HEK293 (cell line): ENCODE results near the gene SPIN2A.
"Not testable (repeated sequence)": the region's sequence is repeated elsewhere in the genome, so short reads cannot be mapped to it uniquely, and the experiment has no call there.

Experiments
- CTCF ChIA-PET: fragments of 350-600 bp; formaldehyde crosslinking; extraction: SDS; loops from one replicate; lab custom pipeline; 2021; ENCODE audit warnings: antibody characterized with exemption; lab: Yijun Ruan, JAX
- POLR2A ChIA-PET: fragments of 300-600 bp; formaldehyde crosslinking; extraction: SDS; loops from one replicate; lab custom pipeline; 2020; ENCODE audit warnings: antibody characterized with exemption, inconsistent platforms; lab: Yijun Ruan, JAX
- H3K27ac ChIP-seq: fragments of 200-500 bp; sonication (Bioruptor generic); 2 replicates; pipeline ENCODE4 v1.5.1; 2014; ENCODE audit warnings: low read depth, low read length, control low read depth, inconsistent platforms; ENCODE audit errors: extremely low read depth
- H3K36me3 ChIP-seq, 2 experiments: fragments of 200-500 bp in 1 of 2; sonication (Bioruptor generic) in 1 of 2; 1 replicate in 1 of 2; 2 replicates in 1 of 2; pipeline ENCODE4 v1.5.1; 2014 to 2017; ENCODE audit warnings: inconsistent platforms in 2 of 2, low read length in 2 of 2; ENCODE audit not compliant: control insufficient read depth in 2 of 2, insufficient read depth in 1 of 2
- H3K4me1 ChIP-seq: fragments of 200-500 bp; sonication (Bioruptor generic); 2 replicates; pipeline ENCODE4 v1.5.1; 2014; ENCODE audit warnings: mild to moderate bottlenecking, low read length, inconsistent platforms; ENCODE audit not compliant: control insufficient read depth, insufficient read depth
- H3K4me3 ChIP-seq: 2 replicates; pipeline ENCODE4 v1.5.1; 2011; ENCODE audit warnings: low read depth, mild to moderate bottlenecking, control low read depth, low read length, moderate library complexity
- H3K9me3 ChIP-seq: fragments of 200-500 bp; sonication (Bioruptor generic); 2 replicates; pipeline ENCODE4 v1.5.1; 2014; ENCODE audit warnings: low read depth, low read length, inconsistent platforms; ENCODE audit not compliant: control insufficient read depth, insufficient read depth
- EGR2 ChIP-seq: fragments of 450-650 bp; formaldehyde crosslinking; IDR thresholded peaks from 2 replicates; pipeline ENCODE4 v1.5.1; 2016; ENCODE audit warnings: low read depth, missing biosample characterization, missing genetic modification characterization
- REPIN1 ChIP-seq: fragments of 450-650 bp; formaldehyde crosslinking; IDR thresholded peaks from 2 replicates; pipeline ENCODE4 v1.5.1; 2017; ENCODE audit warnings: missing biosample characterization, missing genetic modification characterization, low read depth
- YY1 ChIP-seq: fragments of 450-650 bp; formaldehyde crosslinking; IDR thresholded peaks from 2 replicates; pipeline ENCODE4 v1.5.1; 2018; ENCODE audit warnings: missing biosample characterization, missing genetic modification characterization
- ZBTB17 ChIP-seq: fragments of 450-650 bp; formaldehyde crosslinking; IDR thresholded peaks from 2 replicates; pipeline ENCODE4 v1.5.1; 2016; ENCODE audit warnings: missing biosample characterization, missing genetic modification characterization
- ZBTB8A ChIP-seq: fragments of 450-650 bp; formaldehyde crosslinking; IDR thresholded peaks from 2 replicates; pipeline ENCODE4 v1.5.1; 2016; ENCODE audit warnings: missing biosample characterization, missing genetic modification characterization
- ZNF112 ChIP-seq: fragments of 450-650 bp; formaldehyde crosslinking; IDR thresholded peaks from 2 replicates; pipeline ENCODE4 v1.5.0; 2017; ENCODE audit warnings: missing biosample characterization, missing genetic modification characterization
- ZNF138 ChIP-seq: fragments of 450-650 bp; formaldehyde crosslinking; IDR thresholded peaks from 2 replicates; pipeline ENCODE4 v1.5.1; 2016; ENCODE audit warnings: missing biosample characterization, missing genetic modification characterization, borderline replicate concordance
- ZNF146 ChIP-seq: fragments of 450-650 bp; formaldehyde crosslinking; IDR thresholded peaks from 2 replicates; pipeline ENCODE4 v1.5.1; 2016; ENCODE audit warnings: missing biosample characterization, missing genetic modification characterization
- ZNF16 ChIP-seq: fragments of 450-650 bp; formaldehyde crosslinking; IDR thresholded peaks from 2 replicates; pipeline ENCODE4 v1.5.1; 2016; ENCODE audit warnings: low read depth, missing biosample characterization, missing genetic modification characterization
- ZNF23 ChIP-seq: fragments of 450-650 bp; formaldehyde crosslinking; IDR thresholded peaks from 2 replicates; pipeline ENCODE4 v1.5.1; 2016; ENCODE audit warnings: missing biosample characterization, missing genetic modification characterization, borderline replicate concordance
- ZNF266 ChIP-seq: fragments of 450-650 bp; formaldehyde crosslinking; IDR thresholded peaks from 2 replicates; pipeline ENCODE4 v1.5.1; 2016; ENCODE audit warnings: missing biosample characterization, missing genetic modification characterization, low read depth
- ZNF391 ChIP-seq: fragments of 450-650 bp; formaldehyde crosslinking; IDR thresholded peaks from 2 replicates; pipeline ENCODE4 v1.5.1; 2016; ENCODE audit warnings: low read depth, missing biosample characterization, missing genetic modification characterization, borderline replicate concordance
- ZNF48 ChIP-seq: fragments of 450-650 bp; formaldehyde crosslinking; IDR thresholded peaks from 2 replicates; pipeline ENCODE4 v1.5.1; 2016; ENCODE audit warnings: missing biosample characterization, missing genetic modification characterization
- ZNF621 ChIP-seq: fragments of 450-650 bp; formaldehyde crosslinking; IDR thresholded peaks from 2 replicates; pipeline ENCODE4 v1.5.1; 2017; ENCODE audit warnings: missing biosample characterization, missing genetic modification characterization
- ZNF645 ChIP-seq: fragments of 450-650 bp; formaldehyde crosslinking; IDR thresholded peaks from 2 replicates; pipeline ENCODE4; 2016; ENCODE audit warnings: missing biosample characterization, missing genetic modification characterization
- ZNF658 ChIP-seq: fragments of 450-650 bp; formaldehyde crosslinking; IDR thresholded peaks from 2 replicates; pipeline ENCODE4; 2016; ENCODE audit warnings: missing biosample characterization, missing genetic modification characterization
- ZNF660 ChIP-seq: fragments of 450-650 bp; IDR thresholded peaks from 2 replicates; pipeline ENCODE4 v1.5.1; 2018; ENCODE audit warnings: missing biosample characterization, mild to moderate bottlenecking, missing genetic modification characterization
- ZNF677 ChIP-seq: fragments of 450-650 bp; IDR thresholded peaks from 2 replicates; pipeline ENCODE4 v1.5.0; 2018; ENCODE audit warnings: missing biosample characterization, mild to moderate bottlenecking, missing genetic modification characterization, moderate library complexity
- TF ChIP-seq, protein P1 (sequence below): fragments of 450-650 bp; formaldehyde crosslinking; IDR thresholded peaks from 2 replicates; pipeline ENCODE4 v1.5.1; 2017; ENCODE audit warnings: missing biosample characterization, mild to moderate bottlenecking, missing genetic modification characterization, moderate library complexity
- TF ChIP-seq, protein P2 (sequence below): fragments of 450-650 bp; formaldehyde crosslinking; IDR thresholded peaks from 2 replicates; pipeline ENCODE4 v1.5.1; 2016; ENCODE audit warnings: missing biosample characterization, missing genetic modification characterization, borderline replicate concordance

Gene SPIN2A

DNA sequence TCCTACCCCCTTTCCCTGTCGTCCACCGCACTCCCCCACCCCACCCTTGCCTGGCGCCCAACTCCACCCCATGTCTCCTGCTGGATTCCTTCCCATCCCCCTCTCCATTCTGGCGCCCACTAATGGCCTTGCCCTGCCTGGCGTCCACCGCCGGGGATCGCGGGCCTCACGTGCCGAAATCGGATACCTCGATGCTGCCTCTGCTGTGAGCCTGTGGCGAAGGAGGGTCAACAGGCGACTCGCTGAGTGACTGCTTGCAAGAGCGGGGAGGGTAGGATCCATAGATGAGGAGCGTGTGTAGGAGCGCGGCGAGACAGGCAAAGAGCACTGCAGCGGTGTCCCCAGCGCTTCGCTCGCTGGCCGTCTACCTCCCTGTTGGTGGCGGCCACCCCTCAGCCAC is at the start of gene SPIN2A:
Gene SPIN2A (minus strand): TSS at position 325 of the 400 bp plus-strand sequence. CDS start 800 bp downstream, outside the sequence.
- H3K27ac ChIP-seq, CTCF ChIA-PET, H3K9me3 ChIP-seq, H3K36me3 ChIP-seq, H3K4me1 ChIP-seq, POLR2A ChIA-PET, H3K4me3 ChIP-seq: not testable (repeated sequence)

GRCh38 chrX:57178605-57179004 is 41.4 kb upstream of the SPIN2A start:
- Histone ChIP-seq H3K36me3 (no peaks in the 10 kb centered on the region), H3K9me3 (no peaks in the 10 kb centered on the region), H3K4me1 (no peaks in the 10 kb centered on the region), H3K27ac (no peak overlapping the region), H3K4me3 (no peak overlapping the region)
- ChIA-PET POLR2A (no interaction called here), CTCF (interaction anchor here (0.6 kb wide), 1 partner anchor 101 kb away, joined by 3 read pairs; no protein-coding TSS in a partner anchor)
- no peak for TF ChIP-seq EGR2
- TF ChIP-seq YY1 (tag by site-specific recombination), result no peak
- TF ChIP-seq ZNF146 (tag by site-specific recombination), result no peak
- TF ChIP-seq ZBTB8A (tag by site-specific recombination), result no peak
- TF ChIP-seq ZNF660 (tag by site-specific recombination), result no peak
- TF ChIP-seq, protein P1, sequence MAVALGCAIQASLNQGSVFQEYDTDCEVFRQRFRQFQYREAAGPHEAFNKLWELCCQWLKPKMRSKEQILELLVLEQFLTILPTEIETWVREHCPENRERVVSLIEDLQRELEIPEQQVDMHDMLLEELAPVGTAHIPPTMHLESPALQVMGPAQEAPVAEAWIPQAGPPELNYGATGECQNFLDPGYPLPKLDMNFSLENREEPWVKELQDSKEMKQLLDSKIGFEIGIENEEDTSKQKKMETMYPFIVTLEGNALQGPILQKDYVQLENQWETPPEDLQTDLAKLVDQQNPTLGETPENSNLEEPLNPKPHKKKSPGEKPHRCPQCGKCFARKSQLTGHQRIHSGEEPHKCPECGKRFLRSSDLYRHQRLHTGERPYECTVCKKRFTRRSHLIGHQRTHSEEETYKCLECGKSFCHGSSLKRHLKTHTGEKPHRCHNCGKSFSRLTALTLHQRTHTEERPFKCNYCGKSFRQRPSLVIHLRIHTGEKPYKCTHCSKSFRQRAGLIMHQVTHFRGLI (tag by site-specific recombination), result no peak
- TF ChIP-seq ZNF48 (tag by site-specific recombination), result no peak
- TF ChIP-seq ZNF23 (tag by site-specific recombination), result no peak
- TF ChIP-seq ZBTB17 (tag by site-specific recombination), result no peak
- TF ChIP-seq ZNF621, result no peak
- TF ChIP-seq ZNF266 (tag by site-specific recombination), result no peak
- no peak for TF ChIP-seq ZNF677 (tag by site-specific recombination)
- TF ChIP-seq, protein P2, sequence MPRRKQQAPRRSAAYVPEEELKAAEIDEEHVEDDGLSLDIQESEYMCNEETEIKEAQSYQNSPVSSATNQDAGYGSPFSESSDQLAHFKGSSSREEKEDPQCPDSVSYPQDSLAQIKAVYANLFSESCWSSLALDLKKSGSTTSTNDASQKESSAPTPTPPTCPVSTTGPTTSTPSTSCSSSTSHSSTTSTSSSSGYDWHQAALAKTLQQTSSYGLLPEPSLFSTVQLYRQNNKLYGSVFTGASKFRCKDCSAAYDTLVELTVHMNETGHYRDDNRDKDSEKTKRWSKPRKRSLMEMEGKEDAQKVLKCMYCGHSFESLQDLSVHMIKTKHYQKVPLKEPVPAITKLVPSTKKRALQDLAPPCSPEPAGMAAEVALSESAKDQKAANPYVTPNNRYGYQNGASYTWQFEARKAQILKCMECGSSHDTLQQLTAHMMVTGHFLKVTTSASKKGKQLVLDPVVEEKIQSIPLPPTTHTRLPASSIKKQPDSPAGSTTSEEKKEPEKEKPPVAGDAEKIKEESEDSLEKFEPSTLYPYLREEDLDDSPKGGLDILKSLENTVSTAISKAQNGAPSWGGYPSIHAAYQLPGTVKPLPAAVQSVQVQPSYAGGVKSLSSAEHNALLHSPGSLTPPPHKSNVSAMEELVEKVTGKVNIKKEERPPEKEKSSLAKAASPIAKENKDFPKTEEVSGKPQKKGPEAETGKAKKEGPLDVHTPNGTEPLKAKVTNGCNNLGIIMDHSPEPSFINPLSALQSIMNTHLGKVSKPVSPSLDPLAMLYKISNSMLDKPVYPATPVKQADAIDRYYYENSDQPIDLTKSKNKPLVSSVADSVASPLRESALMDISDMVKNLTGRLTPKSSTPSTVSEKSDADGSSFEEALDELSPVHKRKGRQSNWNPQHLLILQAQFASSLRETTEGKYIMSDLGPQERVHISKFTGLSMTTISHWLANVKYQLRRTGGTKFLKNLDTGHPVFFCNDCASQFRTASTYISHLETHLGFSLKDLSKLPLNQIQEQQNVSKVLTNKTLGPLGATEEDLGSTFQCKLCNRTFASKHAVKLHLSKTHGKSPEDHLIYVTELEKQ (tag by site-specific recombination), result no peak
- no peak for TF ChIP-seq ZNF16
- TF ChIP-seq ZNF112 (tag by site-specific recombination), result no peak

DNA sequence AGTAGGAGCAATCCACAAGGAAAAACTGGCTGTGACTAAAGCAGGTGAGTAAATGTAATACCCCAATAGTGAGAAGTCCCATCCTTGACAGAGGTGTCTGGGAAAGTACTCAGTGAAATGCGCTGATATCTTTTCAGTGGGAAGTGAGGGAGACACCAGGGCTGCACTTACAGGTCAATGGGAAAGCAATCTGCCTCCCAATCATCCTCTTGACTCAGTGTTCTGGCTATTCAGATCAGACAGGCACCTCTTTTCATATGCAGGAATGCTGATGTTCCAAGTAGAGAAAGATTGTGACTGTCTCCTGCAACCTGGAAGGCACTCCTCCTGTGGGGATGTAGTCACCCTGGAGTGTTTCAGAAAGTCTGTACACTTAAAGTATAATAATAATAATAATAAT is 39.9 kb upstream of the SPIN2A start:
- TF ChIP-seq ZNF391 (tag by site-specific recombination) (no peak), ZNF645 (tag by site-specific recombination) (no peak), REPIN1 (no peak), ZNF138 (tag by site-specific recombination) (no peak), ZNF658 (tag by site-specific recombination) (no peak)
- no peaks in the 10 kb centered on the region for H3K36me3 ChIP-seq
- H3K9me3 ChIP-seq, result no peaks in the 10 kb centered on the region
- no peak overlapping the region for H3K27ac ChIP-seq
- ChIA-PET CTCF (no interaction called here), POLR2A (no interaction called here)
- no peaks in the 10 kb centered on the region for H3K4me1 ChIP-seq
- H3K4me3 ChIP-seq, result no peak overlapping the region
